KMS-11 (cell line): ENCODE measurements around the gene TMEM169.

Experiments
- H2AFZ ChIP-seq: fragments of 200-600 bp; sonication (generic); 2 replicates; pipeline ENCODE4 v1.6.1; 2016; ENCODE audit warnings: antibody characterized with exemption, mixed run types, low read depth
- H3K27ac ChIP-seq: fragments of 200-600 bp; sonication (generic); 2 replicates; pipeline ENCODE4 v1.6.1; 2016; ENCODE audit warnings: mild to moderate bottlenecking, mixed run types
- H3K27me3 ChIP-seq: fragments of 200-600 bp; sonication (generic); 2 replicates; pipeline ENCODE4 v1.6.1; 2017; ENCODE audit warnings: mild to moderate bottlenecking, low read depth, mixed run types, moderate library complexity; ENCODE audit not compliant: insufficient read depth
- H3K36me3 ChIP-seq: fragments of 200-600 bp; sonication (generic); 2 replicates; pipeline ENCODE4 v1.6.1; 2017; ENCODE audit warnings: mild to moderate bottlenecking, mixed run types; ENCODE audit not compliant: insufficient read depth
- H3K4me1 ChIP-seq: fragments of 200-600 bp; sonication (generic); 2 replicates; pipeline ENCODE4 v1.6.1; 2016; ENCODE audit warnings: mild to moderate bottlenecking, low read depth, mixed run types; ENCODE audit not compliant: poor library complexity, severe bottlenecking
- H3K4me2 ChIP-seq: fragments of 200-600 bp; sonication (generic); 2 replicates; pipeline ENCODE4 v1.7.0; 2016; ENCODE audit warnings: mild to moderate bottlenecking, mixed run types
- H3K4me3 ChIP-seq: fragments of 200-600 bp; sonication (generic); IDR thresholded peaks from 2 replicates; pipeline ENCODE4 v1.6.1; 2017; ENCODE audit warnings: low read depth, low read length, mixed read lengths; ENCODE audit not compliant: insufficient read depth
- H3K79me2 ChIP-seq: fragments of 200-600 bp; sonication (generic); 2 replicates; pipeline ENCODE4 v1.6.1; 2016; ENCODE audit warnings: low read depth, mixed run types; ENCODE audit not compliant: insufficient read depth
- H3K9ac ChIP-seq: fragments of 200-600 bp; sonication (generic); 2 replicates; pipeline ENCODE4 v1.6.1; 2016; ENCODE audit warnings: mild to moderate bottlenecking, mixed run types
- H4K20me1 ChIP-seq: fragments of 200-600 bp; sonication (generic); 2 replicates; pipeline ENCODE4 v1.6.1; 2016; ENCODE audit warnings: mild to moderate bottlenecking, mixed run types; ENCODE audit not compliant: insufficient read depth
- CTCF ChIP-seq: fragments of 200-600 bp; sonication (generic); conservative IDR thresholded peaks from 2 replicates; pipeline ENCODE4 v1.6.1; 2017; ENCODE audit warnings: low read depth, mild to moderate bottlenecking, antibody characterized with exemption, low read length, moderate library complexity, mixed read lengths

TMEM169 gene

GRCh38 chr2:216081487-216082116 is at the start of gene TMEM169, which contains the start of gene PECR:
TMEM169 (plus strand) TSS chr2:216081919; CDS start chr2:216095964, 14,045 bp downstream.
PECR (minus strand) TSS chr2:216081809; CDS start chr2:216081741, 68 bp downstream.
- Histone ChIP-seq H3K4me3 (peak within 1 kb of the TSS; percentile 96), H3K4me1 (peaks cover 34% of the 10 kb centered on the region), H3K36me3 (no peaks in the 10 kb centered on the region), H4K20me1 (no peaks in the 10 kb centered on the region), H3K79me2 (no peaks in the 10 kb centered on the region), H3K27ac (no peak within 1 kb of the TSS), H2AFZ (peak within 1 kb of the TSS; percentile 99), H3K9ac (peak within 1 kb of the TSS; percentile 43), H3K4me2 (peak within 1 kb of the TSS; percentile 79), H3K27me3 (no peaks in the 10 kb centered on the region; the same call in 1 of the 2 replicates)
- no peak for TF ChIP-seq CTCF

- Histone ChIP-seq H3K79me2 (no peaks in the 10 kb centered on the region), H3K27me3 (no peaks in the 10 kb centered on the region), H3K27ac (no peak overlapping the region)
Observed at GRCh38 chr2:216031960-216032689, 49.6 kb upstream of the TMEM169 start.

GRCh38 chr2:216033403-216033802 is 48.3 kb upstream of the TMEM169 start:
- Histone ChIP-seq H3K4me2 (no peak overlapping the region), H4K20me1 (no peaks in the 10 kb centered on the region), H3K79me2 (no peaks in the 10 kb centered on the region), H3K27me3 (no peaks in the 10 kb centered on the region), H3K27ac (no peak overlapping the region), H3K9ac (no peak overlapping the region), H2AFZ (no peak overlapping the region), H3K4me3 (no peak overlapping the region), H3K36me3 (no peaks in the 10 kb centered on the region), H3K4me1 (peaks cover 22% of the 10 kb centered on the region)
- TF ChIP-seq CTCF, result no peak

More at GRCh38 chr2:216031960-216032689, 49.6 kb upstream of the TMEM169 start:
- Histone ChIP-seq H3K36me3 (no peaks in the 10 kb centered on the region), H3K4me2 (no peak overlapping the region), H3K4me1 (peaks cover 26% of the 10 kb centered on the region), H2AFZ (no peak overlapping the region), H3K4me3 (no peak overlapping the region), H3K9ac (no peak overlapping the region), H4K20me1 (no peaks in the 10 kb centered on the region)
- no peak for TF ChIP-seq CTCF

- Histone ChIP-seq H3K27ac (no peak overlapping the region), H3K4me3 (no peak overlapping the region), H3K9ac (no peak overlapping the region), H3K36me3 (no peaks in the 10 kb centered on the region), H3K4me2 (no peak overlapping the region), H4K20me1 (no peaks in the 10 kb centered on the region), H3K27me3 (no peaks in the 10 kb centered on the region), H2AFZ (no peak overlapping the region), H3K4me1 (peaks cover 22% of the 10 kb centered on the region), H3K79me2 (no peaks in the 10 kb centered on the region)
- TF ChIP-seq CTCF, result peak; percentile 86
Observed at GRCh38 chr2:216034065-216034464, 47.7 kb upstream of the TMEM169 start.
